ENCODE data around the gene C3orf70. TPM values are rescaled to one million over a fixed set of nuclear protein-coding genes. Genes with fewer than 3 reads are reported as not detected.
"Not testable (repeated sequence)": the region's sequence is repeated elsewhere in the genome, so short reads cannot be mapped to it uniquely, and the experiment has no call there.

C3orf70 gene
- total RNA-seq, 1 donor from 2014 or later, result 5.7 TPM

- Histone ChIP-seq H3K9ac (ENCODE audit: low read length) (no peak overlapping the region), H3K9me3 (ENCODE audit: insufficient read depth, low read depth, low read length) (no peaks in the 10 kb centered on the region), H2AFZ (ENCODE audit: low read depth, low read length) (no peak overlapping the region), H3K36me3 (ENCODE audit: insufficient read depth, low read length) (no peaks in the 10 kb centered on the region), H3K27me3 (ENCODE audit: insufficient read depth, low read length) (no peaks in the 10 kb centered on the region), H4K20me1 (ENCODE audit: insufficient read depth, low read length) (no peaks in the 10 kb centered on the region), H3K79me2 (ENCODE audit: insufficient read depth, low read length) (no peaks in the 10 kb centered on the region), H3K4me1 (ENCODE audit: insufficient read depth, low read length) (no peaks in the 10 kb centered on the region), H3K4me2 (ENCODE audit: low read length) (no peak overlapping the region), H3K4me3 (ENCODE audit: insufficient read depth, low read depth, low read length) (no peak overlapping the region), H3K27ac (ENCODE audit: low read depth, low read length) (no peak overlapping the region)
- DNase-seq (ENCODE audit: low read depth) (no peak), FAIRE-seq (no peak)
- Mint-ChIP-seq H3K4me1 (ENCODE audit: low read depth, unreplicated experiment) (no peaks in the 10 kb centered on the region), H3K27me3 (ENCODE audit: low read depth, unreplicated experiment) (no peaks in the 10 kb centered on the region), H3K9me3 (ENCODE audit: unreplicated experiment) (no peaks in the 10 kb centered on the region), H3K4me3 (ENCODE audit: unreplicated experiment) (no peak overlapping the region), H3K36me3 (ENCODE audit: low read depth, unreplicated experiment) (peaks cover 2% of the 10 kb centered on the region), H3K27ac (ENCODE audit: unreplicated experiment) (no peak overlapping the region)
- no peak for TF ChIP-seq CTCF (IDR thresholded peaks at IDR 0.05; ENCODE audit: insufficient read depth, low read depth, low read length)
- no peak for TF ChIP-seq EZH2 (IDR thresholded peaks at IDR 0.05; ENCODE audit: insufficient read depth, low read length)
Observed at GRCh38 chr3:185115371-185115770, 37.5 kb downstream of the C3orf70 start.

GRCh38 chr3:185114756-185115155, 38.1 kb downstream of the C3orf70 start:
- no peaks in the 10 kb centered on the region for H3K9me3 ChIP-seq (ENCODE audit: insufficient read depth, low read depth, low read length)
- H3K27ac ChIP-seq (ENCODE audit: low read depth, low read length), result no peak overlapping the region
- no peaks in the 10 kb centered on the region for H3K4me1 ChIP-seq (ENCODE audit: insufficient read depth, low read length)
- Mint-ChIP-seq H3K4me3 (ENCODE audit: unreplicated experiment) (no peak overlapping the region), H3K27ac (ENCODE audit: unreplicated experiment) (no peak overlapping the region), H3K9me3 (ENCODE audit: unreplicated experiment) (no peaks in the 10 kb centered on the region), H3K27me3 (ENCODE audit: low read depth, unreplicated experiment) (no peaks in the 10 kb centered on the region), H3K36me3 (ENCODE audit: low read depth, unreplicated experiment) (peaks cover 2% of the 10 kb centered on the region), H3K4me1 (ENCODE audit: low read depth, unreplicated experiment) (no peaks in the 10 kb centered on the region)
- H3K27me3 ChIP-seq (ENCODE audit: insufficient read depth, low read length), result no peaks in the 10 kb centered on the region
- FAIRE-seq (no peak), DNase-seq (ENCODE audit: low read depth) (no peak)
- H3K79me2 ChIP-seq (ENCODE audit: insufficient read depth, low read length), result no peaks in the 10 kb centered on the region
- no peak overlapping the region for H2AFZ ChIP-seq (ENCODE audit: low read depth, low read length)
- H3K9ac ChIP-seq (ENCODE audit: low read length), result no peak overlapping the region
- H4K20me1 ChIP-seq (ENCODE audit: insufficient read depth, low read length), result no peaks in the 10 kb centered on the region
- TF ChIP-seq EZH2 (IDR thresholded peaks at IDR 0.05; ENCODE audit: insufficient read depth, low read length) (no peak), CTCF (IDR thresholded peaks at IDR 0.05; ENCODE audit: insufficient read depth, low read depth, low read length) (no peak)
- H3K36me3 ChIP-seq (ENCODE audit: insufficient read depth, low read length), result no peaks in the 10 kb centered on the region
- H3K4me3 ChIP-seq (ENCODE audit: insufficient read depth, low read depth, low read length), result no peak overlapping the region
- no peak overlapping the region for H3K4me2 ChIP-seq (ENCODE audit: low read length)

- H2AFZ ChIP-seq (ENCODE audit: low read depth, low read length), result no peak overlapping the region
- H3K79me2 ChIP-seq (ENCODE audit: insufficient read depth, low read length), result no peaks in the 10 kb centered on the region
- no peak overlapping the region for H3K27ac ChIP-seq (ENCODE audit: low read depth, low read length)
- H4K20me1 ChIP-seq (ENCODE audit: insufficient read depth, low read length), result no peaks in the 10 kb centered on the region
- no peak overlapping the region for H3K4me3 ChIP-seq (ENCODE audit: insufficient read depth, low read depth, low read length)
- no peak overlapping the region for H3K9ac ChIP-seq (ENCODE audit: low read length)
- no peaks in the 10 kb centered on the region for H3K9me3 ChIP-seq (ENCODE audit: insufficient read depth, low read depth, low read length)
- H3K4me1 Mint-ChIP-seq (ENCODE audit: low read depth, unreplicated experiment), result no peaks in the 10 kb centered on the region
- H3K4me3 Mint-ChIP-seq (ENCODE audit: unreplicated experiment), result no peak overlapping the region
- no peaks in the 10 kb centered on the region for H3K27me3 Mint-ChIP-seq (ENCODE audit: low read depth, unreplicated experiment)
- H3K27me3 ChIP-seq (ENCODE audit: insufficient read depth, low read length), result no peaks in the 10 kb centered on the region
- no peak overlapping the region for H3K27ac Mint-ChIP-seq (ENCODE audit: unreplicated experiment)
- no peaks in the 10 kb centered on the region for H3K9me3 Mint-ChIP-seq (ENCODE audit: unreplicated experiment)
- DNase-seq (ENCODE audit: low read depth) (no peak), FAIRE-seq (no peak)
- TF ChIP-seq EZH2 (IDR thresholded peaks at IDR 0.05; ENCODE audit: insufficient read depth, low read length), result no peak
- no peak for TF ChIP-seq CTCF (IDR thresholded peaks at IDR 0.05; ENCODE audit: insufficient read depth, low read depth, low read length)
- H3K36me3 Mint-ChIP-seq (ENCODE audit: low read depth, unreplicated experiment), result peaks cover 2% of the 10 kb centered on the region
- H3K4me1 ChIP-seq (ENCODE audit: insufficient read depth, low read length), result no peaks in the 10 kb centered on the region
- H3K4me2 ChIP-seq (ENCODE audit: low read length), result no peak overlapping the region
- no peaks in the 10 kb centered on the region for H3K36me3 ChIP-seq (ENCODE audit: insufficient read depth, low read length)
Observed at GRCh38 chr3:185112186-185112585, 40.7 kb downstream of the C3orf70 start.

- not testable (repeated sequence) for FAIRE-seq
Observed at GRCh38 chr3:185109012-185109411, 43.8 kb downstream of the C3orf70 start.

More at GRCh38 chr3:185109012-185109411, 43.8 kb downstream of the C3orf70 start:
- H3K36me3 Mint-ChIP-seq (ENCODE audit: low read depth, unreplicated experiment); H2AFZ ChIP-seq (ENCODE audit: low read depth, low read length); H3K9ac ChIP-seq (ENCODE audit: low read length); H3K4me2 ChIP-seq (ENCODE audit: low read length); H3K9me3 ChIP-seq (ENCODE audit: insufficient read depth, low read depth, low read length); H3K4me3 ChIP-seq (ENCODE audit: insufficient read depth, low read depth, low read length); H4K20me1 ChIP-seq (ENCODE audit: insufficient read depth, low read length); DNase-seq (ENCODE audit: low read depth); H3K27ac ChIP-seq (ENCODE audit: low read depth, low read length); H3K4me1 ChIP-seq (ENCODE audit: insufficient read depth, low read length); H3K27me3 ChIP-seq (ENCODE audit: insufficient read depth, low read length); H3K9me3 Mint-ChIP-seq (ENCODE audit: unreplicated experiment); H3K79me2 ChIP-seq (ENCODE audit: insufficient read depth, low read length); H3K36me3 ChIP-seq (ENCODE audit: insufficient read depth, low read length); H3K4me3 Mint-ChIP-seq (ENCODE audit: unreplicated experiment); H3K4me1 Mint-ChIP-seq (ENCODE audit: low read depth, unreplicated experiment); H3K27me3 Mint-ChIP-seq (ENCODE audit: low read depth, unreplicated experiment); H3K27ac Mint-ChIP-seq (ENCODE audit: unreplicated experiment): not testable (repeated sequence)
